Measurements from ENCODE around the gene FGL2.
"Not testable (repeated sequence)": the region's sequence is repeated elsewhere in the genome, so short reads cannot be mapped to it uniquely, and the experiment has no call there.

FGL2 gene

DNA sequence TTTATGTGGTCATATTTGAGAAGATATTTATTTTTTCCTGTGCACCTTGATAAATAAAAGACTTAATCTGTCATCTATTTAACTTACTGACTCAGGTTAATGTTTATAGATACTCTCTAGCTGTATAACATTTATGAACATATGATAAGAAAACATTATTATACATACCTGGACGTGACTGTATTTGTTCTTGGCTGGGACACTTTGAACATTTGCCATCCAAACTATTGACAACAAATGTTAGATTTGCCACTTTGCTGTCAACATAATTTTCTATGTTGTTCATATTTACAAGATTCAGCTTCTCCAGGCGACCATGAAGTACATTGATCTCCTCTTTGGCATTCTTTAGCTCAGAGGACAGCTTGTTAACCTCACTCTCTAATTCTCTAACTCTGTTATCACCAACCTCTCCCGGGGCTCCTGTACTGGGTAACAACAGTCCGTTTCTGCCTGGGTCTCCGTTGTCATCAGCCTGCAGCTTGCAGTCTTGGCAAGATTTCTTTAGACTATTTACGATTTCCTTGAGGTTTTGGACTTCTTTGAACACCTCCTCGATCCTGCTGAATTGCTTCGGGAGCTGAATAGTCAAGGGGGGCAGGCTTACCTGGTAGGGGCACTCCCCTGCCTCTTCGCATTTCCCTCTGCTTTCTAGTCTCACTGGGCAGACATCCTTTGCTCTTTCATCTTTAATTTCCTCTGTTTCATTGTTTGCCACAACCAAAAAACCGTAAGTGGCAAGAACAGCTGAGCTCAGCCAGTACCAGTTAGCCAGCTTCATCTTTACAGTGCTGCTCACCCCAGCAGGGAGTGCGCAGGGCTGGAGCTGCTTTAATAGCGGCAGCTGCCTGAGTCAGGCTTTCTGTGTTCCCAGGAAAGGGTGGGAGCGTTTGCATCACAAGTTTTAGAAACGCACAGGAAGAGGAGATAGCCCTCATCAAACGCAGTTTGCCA is at the start of gene FGL2:
FGL2 (minus strand) TSS at position 807 of the 954 bp plus-strand sequence; CDS start at position 781, 26 bp downstream.
- DNase-seq, result peak; percentile 56

- no peak for DNase-seq
Observed at GRCh38 chr7:77248154-77248553, 48.5 kb upstream of the FGL2 start.

DNA sequence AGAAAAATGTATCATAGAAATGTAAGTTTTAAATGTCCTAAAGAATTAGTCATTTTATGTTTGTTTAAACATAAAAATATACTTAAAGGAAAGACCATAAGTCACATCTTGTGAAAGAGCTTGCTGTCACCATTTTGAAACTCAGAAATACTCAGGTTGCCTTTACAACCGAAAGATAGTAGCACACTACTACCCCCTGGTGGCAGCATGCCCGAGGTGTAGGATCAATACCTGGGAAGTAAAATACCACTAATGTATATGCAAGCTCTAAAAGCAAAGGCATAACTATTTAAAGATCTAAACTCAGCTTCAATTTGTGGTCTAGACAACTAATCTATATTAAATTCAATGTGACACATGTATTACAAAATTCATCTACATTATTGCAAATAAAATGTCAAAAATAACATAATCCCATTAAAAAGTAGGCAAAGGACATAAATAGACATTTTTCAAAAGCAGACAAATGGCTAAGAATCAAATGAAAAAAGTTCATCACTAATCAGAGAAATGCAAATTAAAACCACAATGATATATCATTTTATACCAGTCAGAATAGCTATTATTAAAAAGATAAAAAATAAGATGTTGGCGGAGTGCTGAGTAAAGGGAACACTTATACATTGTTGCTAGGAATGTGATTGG is 47.7 kb upstream of the FGL2 start:
- peak; percentile 94 for DNase-seq

GRCh38 chr7:77246026-77246640 is 46.5 kb upstream of the FGL2 start:
- no peak for DNase-seq

DNA sequence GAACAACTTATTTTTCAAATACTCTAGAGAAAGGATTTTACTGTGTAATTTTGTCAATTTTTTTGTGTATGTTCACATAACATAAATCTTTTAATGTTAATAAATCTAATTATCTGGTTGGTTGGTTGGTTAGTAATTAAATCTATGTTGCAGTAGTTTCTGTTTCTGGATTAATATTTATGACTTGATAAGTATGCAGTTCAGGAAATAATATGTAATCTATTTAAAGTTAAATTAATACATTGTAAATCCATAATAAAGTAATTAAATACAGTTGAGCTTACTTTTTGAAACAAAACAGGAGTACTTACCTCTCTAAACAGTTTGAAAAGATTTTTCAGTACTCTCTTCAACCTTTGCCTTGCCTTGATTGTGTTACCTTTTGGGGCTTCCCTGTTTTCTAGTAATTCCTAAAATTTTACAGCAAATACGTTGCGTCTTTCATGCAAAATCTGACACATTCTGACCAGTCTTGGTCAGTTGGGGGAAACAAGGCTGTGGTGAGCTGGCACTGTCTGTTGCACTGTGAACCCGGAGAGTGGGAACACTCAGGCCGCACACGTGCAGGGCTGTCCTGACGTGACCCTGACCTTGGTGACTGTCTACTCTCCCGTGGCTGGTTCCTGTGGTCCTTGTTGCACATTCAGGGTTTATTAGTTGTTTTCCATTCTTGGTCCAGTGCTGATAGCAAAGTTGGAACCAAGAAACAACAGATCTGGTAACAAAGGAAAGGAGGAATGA is 45.6 kb upstream of the FGL2 start:
- no peak for DNase-seq

DNA sequence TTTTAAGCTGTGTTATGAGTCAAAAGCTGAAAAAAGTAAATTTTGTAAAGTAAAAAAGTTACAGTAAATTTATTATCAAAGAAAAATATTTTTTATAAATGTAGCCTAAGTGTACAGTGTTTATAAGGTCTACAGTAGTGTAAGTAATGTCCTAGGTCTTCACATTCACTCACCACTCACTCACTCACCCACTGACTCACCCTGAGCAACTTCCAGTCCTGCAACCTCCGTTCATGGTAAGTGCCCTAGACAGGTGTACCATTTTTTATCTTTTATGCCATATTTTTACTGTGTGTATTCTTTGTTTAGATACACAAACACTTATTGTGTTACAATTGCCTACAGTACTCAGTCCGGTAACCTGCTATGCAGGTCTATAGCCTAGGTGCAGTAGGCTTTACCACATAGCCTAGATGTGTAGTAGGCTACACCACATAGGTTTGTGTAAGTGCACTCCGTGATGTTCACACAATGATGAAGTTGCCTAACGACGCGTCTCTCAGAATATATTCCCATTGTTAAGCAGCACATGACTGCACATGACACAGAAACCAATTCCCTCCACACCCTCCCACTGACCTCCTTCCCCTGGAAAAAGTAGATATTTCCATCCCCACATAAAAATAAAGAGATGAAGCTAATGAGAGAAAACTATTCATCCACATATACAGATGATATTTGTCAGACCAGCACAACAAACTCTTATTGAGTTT is 44.8 kb upstream of the FGL2 start:
- no peak for DNase-seq

DNA sequence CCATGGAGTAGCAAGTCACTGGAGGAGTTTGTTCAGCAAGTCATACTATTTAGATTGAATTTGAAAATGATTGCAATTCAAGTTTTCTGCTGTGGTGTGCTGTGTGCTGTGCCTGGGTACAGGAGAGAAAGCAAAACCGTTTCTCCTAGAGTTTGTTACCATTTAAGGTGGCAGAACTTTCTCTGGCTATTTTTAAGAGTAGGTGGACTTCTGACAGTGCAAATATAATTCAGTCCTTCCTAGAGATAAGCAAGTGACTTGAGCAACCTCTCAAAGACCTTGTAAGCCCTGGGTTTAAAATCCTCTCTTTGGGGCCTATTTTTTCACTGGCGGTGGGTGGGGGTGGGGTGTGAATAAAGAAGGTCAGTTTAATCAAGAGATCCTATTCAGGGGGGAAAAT is 42.9 kb upstream of the FGL2 start:
- DNase-seq, result no peak

GRCh38 chr7:77242068-77242467 is 42.4 kb upstream of the FGL2 start:
- DNase-seq, result no peak

DNA sequence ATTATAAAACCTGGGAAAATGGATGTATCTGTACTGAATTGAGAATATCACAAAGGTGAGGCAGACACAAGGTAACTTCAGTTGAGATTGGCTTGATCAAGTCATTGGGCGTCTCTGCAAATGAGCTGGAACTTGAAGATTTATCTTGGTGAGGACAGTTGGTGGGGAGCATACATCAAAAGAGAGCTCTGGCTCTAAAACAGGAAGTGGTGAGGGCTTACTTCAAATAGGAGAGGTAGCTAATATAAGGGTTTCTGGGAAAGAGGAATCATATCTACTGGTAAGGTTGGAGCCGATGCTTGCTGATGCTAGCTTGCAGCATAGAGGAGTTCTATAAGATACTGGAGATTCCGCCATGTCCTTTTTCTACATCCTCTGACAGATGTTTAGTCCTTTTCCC is 39.9 kb upstream of the FGL2 start:
- DNase-seq, result no peak

DNA sequence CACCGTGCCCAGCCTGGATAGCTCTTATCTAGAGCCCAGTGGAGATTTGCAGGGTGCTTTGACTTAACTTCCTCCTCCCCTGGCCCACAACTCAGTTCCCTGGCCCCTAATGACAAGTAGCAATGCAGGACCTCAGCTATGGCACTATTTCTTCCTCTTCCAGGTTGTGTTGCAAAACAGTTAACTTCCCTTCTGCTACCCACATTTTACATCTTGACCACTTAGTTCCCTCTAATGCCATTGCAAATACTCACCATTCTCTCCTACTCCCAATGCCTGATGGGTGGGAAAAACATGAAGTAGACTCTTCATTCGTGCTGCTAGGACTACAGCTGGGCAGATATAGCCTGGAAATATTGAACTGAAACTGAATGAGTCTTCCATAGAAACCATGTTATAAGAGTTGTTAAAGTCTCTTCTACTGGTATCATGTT is 39.1 kb upstream of the FGL2 start:
- DNase-seq, result no peak

GRCh38 chr7:77235276-77235675 is 35.7 kb upstream of the FGL2 start:
- no peak for DNase-seq

DNA sequence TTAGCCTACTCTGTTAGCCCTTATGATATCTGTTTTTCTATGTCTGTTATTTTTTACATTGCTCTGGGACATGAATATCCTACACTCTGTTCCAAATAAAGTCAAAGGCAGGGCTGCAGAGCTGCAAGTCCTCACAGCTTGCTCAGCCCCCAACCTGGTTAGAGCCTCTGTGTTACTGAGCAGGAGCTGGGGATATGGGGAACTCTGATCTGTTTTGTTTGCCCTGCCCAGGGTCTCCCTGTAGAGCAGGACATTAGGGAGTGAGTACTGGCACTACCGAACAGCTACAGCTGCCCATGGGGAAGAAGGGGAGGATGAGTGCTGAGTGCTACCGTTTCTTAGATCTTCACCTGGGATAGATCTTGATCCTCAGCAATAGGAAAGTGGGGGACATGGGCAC is 32.8 kb upstream of the FGL2 start:
- no peak for DNase-seq

GRCh38 chr7:77228795-77229194 is 29.2 kb upstream of the FGL2 start:
- not testable (repeated sequence) for DNase-seq

GRCh38 chr7:77226357-77226839 is 26.8 kb upstream of the FGL2 start:
- no peak for DNase-seq

- DNase-seq, result no peak
Observed at GRCh38 chr7:77223261-77223660, 23.6 kb upstream of the FGL2 start.

- no peak for DNase-seq
Observed at GRCh38 chr7:77222819-77223218, 23.2 kb upstream of the FGL2 start.

DNA sequence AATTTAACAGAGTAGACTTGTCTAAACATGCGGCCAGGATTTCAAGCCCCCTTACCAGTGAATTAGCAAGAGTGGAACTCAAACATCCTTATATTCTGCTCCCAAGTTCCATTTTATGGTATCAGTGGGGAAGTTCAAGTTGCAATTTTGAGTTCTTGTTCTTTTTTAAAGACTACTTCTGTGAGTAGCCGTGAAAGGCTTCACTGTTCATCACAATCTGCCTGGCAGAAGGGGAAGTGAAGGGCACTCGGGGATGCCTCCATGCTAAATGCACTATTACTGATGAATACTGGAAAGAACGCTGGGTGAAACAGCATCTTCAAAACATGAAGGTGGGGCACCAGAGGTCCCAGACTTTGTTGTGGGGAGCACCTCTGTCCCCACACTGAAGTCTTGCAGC is 22.4 kb upstream of the FGL2 start:
- no peak for DNase-seq

DNA sequence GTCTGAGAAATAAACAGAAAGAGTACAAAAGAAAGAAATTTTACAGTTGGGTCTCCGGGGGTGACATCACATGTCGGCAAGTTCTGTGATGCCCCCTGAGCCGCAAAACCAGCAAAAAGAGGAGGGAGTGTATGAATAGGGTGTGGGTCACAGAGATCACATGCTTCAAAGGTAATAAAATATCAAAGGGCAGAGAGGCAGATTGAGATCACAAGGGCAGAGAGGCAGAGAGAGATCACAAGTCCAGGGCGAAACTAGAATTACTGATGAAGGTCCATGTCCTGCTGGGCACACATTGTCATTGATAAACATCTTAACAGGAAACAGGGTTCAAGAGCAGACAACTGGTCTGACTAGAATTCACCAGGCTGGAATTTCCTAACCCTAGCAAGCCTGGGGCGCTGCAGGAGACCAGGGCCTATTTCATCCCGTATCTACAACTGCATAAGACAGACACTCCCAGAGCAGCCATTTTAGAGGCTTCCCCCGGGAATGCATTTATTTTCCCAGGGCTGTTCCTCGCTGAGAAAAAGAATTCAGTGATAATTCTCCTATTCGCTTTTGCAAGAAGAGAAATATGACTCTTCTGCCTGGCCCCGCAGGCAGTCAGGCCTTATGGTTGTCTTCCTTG is 20.2 kb upstream of the FGL2 start:
- DNase-seq, result not testable (repeated sequence)

GRCh38 chr7:77217474-77218185 is 18.0 kb upstream of the FGL2 start:
- DNase-seq, result no peak

DNA sequence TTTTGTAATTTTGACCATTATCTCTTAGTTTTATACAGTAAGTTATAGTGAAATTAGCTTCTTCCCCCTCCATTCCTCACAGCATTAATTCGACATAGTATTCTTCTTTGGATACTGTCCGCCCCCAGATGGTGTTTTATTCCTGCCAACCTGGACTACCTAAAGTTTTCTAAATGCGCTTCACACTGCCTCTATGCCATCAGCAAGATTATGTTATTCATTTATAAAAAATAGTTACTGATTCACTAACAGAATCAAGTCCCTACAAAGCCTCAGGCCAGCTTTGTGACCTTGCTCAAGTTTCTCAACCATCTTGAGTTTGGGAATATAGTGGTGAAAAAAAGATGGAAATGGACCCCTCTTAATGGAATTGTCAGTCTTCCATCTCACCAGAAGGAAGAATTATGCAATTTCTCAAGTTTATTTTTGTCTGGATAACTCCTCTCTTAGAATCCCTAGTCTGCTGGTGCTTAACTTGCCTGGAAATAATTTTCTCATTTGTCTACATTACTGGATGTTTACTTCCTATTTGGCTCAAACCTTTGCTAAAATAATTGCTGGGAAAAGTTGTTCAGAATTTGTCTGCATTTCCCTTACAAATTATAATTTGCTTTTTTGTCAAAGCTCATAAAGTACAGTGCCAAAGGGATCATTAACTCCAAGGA is 16.7 kb upstream of the FGL2 start:
- DNase-seq, result no peak

Data from activated CD8-positive, alpha-beta memory T cell treated with anti-CD3 and anti-CD28 coated beads, Interleukin-2, amount 50 U/mL, for 48 hours (primary cell).